Transverse colon (tissue), 4 donors: ENCODE measurements around the gene DYNLRB1. TPM values are rescaled to one million over a fixed set of nuclear protein-coding genes. Genes with fewer than 3 reads are reported as not detected.

Experiments used
- DNase-seq: peaks from one replicate; pipeline ENCODE4 v3.0.0-alpha.2; 2019
- H3K27ac ChIP-seq, 4 donors: fragments of 200-600 bp; sonication (generic); 2 replicates each; pipeline ENCODE4 v1.5.1; 2016 to 2018; ENCODE audit warnings: inconsistent platforms in 4 of 4
- H3K27me3 ChIP-seq: fragments of 200-600 bp; sonication (generic); 2 replicates; pipeline ENCODE4 v1.5.1; 2017; ENCODE audit warnings: inconsistent platforms
- H3K36me3 ChIP-seq, 4 donors: fragments of 200-600 bp; sonication (generic); 2 replicates each; pipeline ENCODE4 v1.5.1; 2017 to 2019; ENCODE audit warnings: inconsistent platforms in 4 of 4
- H3K4me1 ChIP-seq, 4 donors: fragments of 200-600 bp; sonication (generic); 2 replicates each; pipeline ENCODE4 v1.5.1; 2017 to 2020; ENCODE audit warnings: inconsistent platforms in 4 of 4
- H3K4me3 ChIP-seq, 4 donors: fragments of 200-600 bp; sonication (generic); 1 replicate in 1 of 4; 2 replicates in 3 of 4; pipeline versions ENCODE4 v1.5.1 to v1.6.1; 2017 to 2019; ENCODE audit warnings: inconsistent platforms in 4 of 4
- H3K9me3 ChIP-seq, 2 donors: fragments of 200-600 bp; sonication (generic); 2 replicates each; pipeline ENCODE4 v1.5.1; 2017 to 2019; ENCODE audit warnings: inconsistent platforms in 2 of 2
- EP300 ChIP-seq: sonication (generic); formaldehyde crosslinking; IDR thresholded peaks from one replicate; pipeline ENCODE4 v1.6.1; 2017; ENCODE audit warnings: antibody characterized with exemption, low read depth
- POLR2A ChIP-seq: fragments of 450-650 bp; IDR thresholded peaks from one replicate; pipeline ENCODE4 v1.6.1; 2016; ENCODE audit warnings: antibody characterized with exemption, mild to moderate bottlenecking, moderate library complexity
- POLR2AphosphoS5 ChIP-seq, 3 donors: sonication (generic); formaldehyde crosslinking; IDR thresholded peaks; one replicate each; pipeline ENCODE4 v1.6.1; 2016; ENCODE audit warnings: antibody characterized with exemption in 3 of 3
- WGBS, 2 donors: methylation state at CpG; one replicate each; pipeline ENCODE4 v1.1.5; 2018; ENCODE audit warnings: low coverage in 1 of 2; 5-methylcytosine and 5-hydroxymethylcytosine counted together
- in situ Hi-C, 4 donors: fragments of 200-750 bp; cut with MboI; loops; one replicate each; pipeline versions ENCODE4 v1.15.0 to v1.15.1; 2017; ENCODE audit warnings: low sequenced_read_pairs in 3 of 4, low pct_ligation_motif_present in 1 of 4, low pct_unique_long_range_greater_than_20kb in 1 of 4
- intact Hi-C: fragments of 100-400 bp; cut with DNase I; formaldehyde crosslinking; loops from one replicate; pipeline ENCODE4 v1.15.1; 2023; ENCODE audit warnings: low total_unique reads
- total RNA-seq, 4 donors: library from RNA; depleted of rRNA; stranded (reverse); fragments of >200 nt; gene quantifications; one replicate each; pipeline ENCODE4 v1.1.0, GENCODE V29; 2016
- TF ChIP-seq, protein P1 (sequence below), 5 experiments: fragments of 200-600 bp in 3 of 5; fragments of 450-650 bp in 2 of 5; sonication (generic) in 3 of 5; IDR thresholded peaks; 1 replicate in 2 of 5; 2 replicates in 3 of 5; pipeline ENCODE4 v1.5.1; 2016 to 2017; ENCODE audit warnings: antibody characterized with exemption in 5 of 5, inconsistent platforms in 3 of 5, mild to moderate bottlenecking in 2 of 5, moderate library complexity in 1 of 5

The DYNLRB1 gene
- total RNA-seq, 4 donors from 2014 or later: 80.8 to 178 (median 120) TPM

DNA sequence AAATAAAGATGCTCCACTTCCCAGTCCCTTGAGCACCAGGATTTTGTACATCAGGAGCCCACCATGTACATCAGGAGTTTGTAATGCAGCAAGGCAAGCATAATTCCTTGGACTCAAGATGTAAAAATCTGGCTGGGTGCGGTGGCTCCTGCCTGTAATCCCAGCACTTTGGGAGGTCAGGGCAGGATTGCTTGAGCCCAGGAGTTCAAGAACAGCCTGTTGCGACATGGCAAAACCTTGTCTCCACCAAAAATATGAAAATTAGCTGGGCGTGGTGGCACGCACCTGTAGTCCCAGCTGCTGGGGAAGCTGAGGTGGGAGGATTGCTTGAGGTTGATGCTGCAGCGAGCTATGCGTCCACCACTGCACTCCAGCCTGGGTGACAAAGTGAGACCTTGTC lies 26.2 kb downstream of the DYNLRB1 start:
- peaks cover 0 to 25% (median 9%) of the 10 kb centered on the region in 4 donors for H3K36me3 ChIP-seq
- H3K27me3 ChIP-seq: no peaks in the 10 kb centered on the region
- no peak for TF ChIP-seq POLR2AphosphoS5 (IDR thresholded peaks at IDR 0.05)
- 90 to 100% methylated on average over 4 to 6 of the region's 6 CpGs for WGBS, 2 donors
- DNase-seq: no peak
- intact Hi-C loops (no loop called here), in situ Hi-C loops (no loop called here)
- no peak overlapping the region for H3K27ac ChIP-seq
- no peaks in the 10 kb centered on the region for H3K9me3 ChIP-seq
- no peak overlapping the region for H3K4me3 ChIP-seq
- peaks cover 0 to 20% (median 10%) of the 10 kb centered on the region in 4 donors for H3K4me1 ChIP-seq

DNA sequence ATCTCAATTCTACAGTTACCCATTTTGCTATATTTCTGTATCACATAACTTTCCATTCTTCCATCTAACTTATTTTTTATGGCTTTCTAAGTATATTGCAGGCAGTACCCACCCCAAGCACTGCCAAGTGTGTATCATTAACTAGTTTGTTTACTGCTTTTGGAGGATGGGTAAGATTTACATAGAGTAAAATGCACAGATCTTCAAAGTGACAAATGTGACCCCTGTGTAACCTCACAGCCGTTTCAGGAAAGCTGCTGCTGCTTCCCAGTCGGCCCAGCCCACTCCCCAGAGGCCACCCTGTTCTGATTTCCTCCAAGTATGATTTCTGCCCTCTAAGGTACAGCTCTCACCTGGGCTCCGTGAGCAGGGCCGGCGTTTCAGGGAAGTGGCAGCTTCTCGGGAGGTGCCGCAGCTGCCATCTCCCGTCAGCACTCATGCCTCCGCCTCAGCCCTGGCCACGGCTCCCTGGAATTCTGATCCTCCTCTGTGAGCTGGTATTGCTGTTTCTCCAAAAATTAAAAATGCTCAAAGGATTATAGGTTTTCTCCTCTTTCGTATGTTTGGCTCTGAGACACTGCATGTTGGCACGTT lies 27.3 kb downstream of the DYNLRB1 start:
- peak overlapping the region; percentile 30 to 59 (median 52) for H3K27ac ChIP-seq
- no peak overlapping the region for H3K4me3 ChIP-seq
- TF ChIP-seq POLR2A: no peak
- no peak for TF ChIP-seq EP300
- TF ChIP-seq, protein P1, sequence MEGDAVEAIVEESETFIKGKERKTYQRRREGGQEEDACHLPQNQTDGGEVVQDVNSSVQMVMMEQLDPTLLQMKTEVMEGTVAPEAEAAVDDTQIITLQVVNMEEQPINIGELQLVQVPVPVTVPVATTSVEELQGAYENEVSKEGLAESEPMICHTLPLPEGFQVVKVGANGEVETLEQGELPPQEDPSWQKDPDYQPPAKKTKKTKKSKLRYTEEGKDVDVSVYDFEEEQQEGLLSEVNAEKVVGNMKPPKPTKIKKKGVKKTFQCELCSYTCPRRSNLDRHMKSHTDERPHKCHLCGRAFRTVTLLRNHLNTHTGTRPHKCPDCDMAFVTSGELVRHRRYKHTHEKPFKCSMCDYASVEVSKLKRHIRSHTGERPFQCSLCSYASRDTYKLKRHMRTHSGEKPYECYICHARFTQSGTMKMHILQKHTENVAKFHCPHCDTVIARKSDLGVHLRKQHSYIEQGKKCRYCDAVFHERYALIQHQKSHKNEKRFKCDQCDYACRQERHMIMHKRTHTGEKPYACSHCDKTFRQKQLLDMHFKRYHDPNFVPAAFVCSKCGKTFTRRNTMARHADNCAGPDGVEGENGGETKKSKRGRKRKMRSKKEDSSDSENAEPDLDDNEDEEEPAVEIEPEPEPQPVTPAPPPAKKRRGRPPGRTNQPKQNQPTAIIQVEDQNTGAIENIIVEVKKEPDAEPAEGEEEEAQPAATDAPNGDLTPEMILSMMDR (IDR thresholded peaks at IDR 0.05): no peak
- TF ChIP-seq POLR2AphosphoS5 (IDR thresholded peaks at IDR 0.05): no peak
- H3K36me3 ChIP-seq: peaks cover 0 to 23% (median 9%) of the 10 kb centered on the region in 4 donors
- intact Hi-C loops: no loop called here
- H3K9me3 ChIP-seq: no peaks in the 10 kb centered on the region
- 40 to 49% methylated on average over 1 to 12 of the region's 12 CpGs for WGBS, 2 donors
- H3K4me1 ChIP-seq: peaks cover 0 to 24% (median 10%) of the 10 kb centered on the region in 4 donors
- in situ Hi-C loops: no loop called here
- H3K27me3 ChIP-seq: no peaks in the 10 kb centered on the region
- DNase-seq: peak; percentile 39

DNA sequence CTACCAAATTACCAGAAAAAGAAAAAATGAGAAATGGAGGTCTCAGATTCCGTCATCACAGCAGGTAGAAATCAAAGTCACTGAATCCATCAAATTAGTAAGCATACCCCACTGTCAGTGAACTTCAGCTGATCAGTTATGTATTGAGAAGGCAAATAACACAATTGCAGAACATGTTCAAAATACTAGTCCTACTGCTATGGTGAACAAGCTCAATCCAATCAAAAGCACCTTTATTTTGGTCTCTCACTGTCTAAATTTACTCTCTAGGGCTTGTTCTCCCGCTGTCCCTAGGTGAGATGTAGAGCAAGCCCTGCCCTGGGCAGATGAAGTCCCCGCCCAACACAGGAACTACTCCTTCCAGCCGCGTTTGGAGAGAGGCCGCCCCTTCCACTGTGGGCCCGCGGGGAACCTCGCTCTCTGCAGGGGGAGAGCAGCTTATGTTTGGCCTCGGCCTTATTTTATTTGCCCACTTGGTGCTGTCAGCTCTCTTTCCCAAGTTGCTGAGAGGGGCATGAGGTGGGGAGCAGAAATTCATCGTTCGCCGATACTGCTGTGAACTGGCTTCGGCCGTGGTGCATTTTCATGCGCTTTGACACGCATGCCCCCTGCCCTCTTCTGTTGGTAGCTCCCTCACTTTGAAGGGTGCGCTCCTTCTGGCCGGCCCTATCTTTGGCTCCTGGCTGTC lies 28.0 kb downstream of the DYNLRB1 start:
- no peak for TF ChIP-seq EP300
- TF ChIP-seq, protein P1 (IDR thresholded peaks at IDR 0.05): no peak
- TF ChIP-seq POLR2AphosphoS5 (IDR thresholded peaks at IDR 0.05): no peak
- TF ChIP-seq POLR2A: no peak
- no peaks in the 10 kb centered on the region for H3K27me3 ChIP-seq
- in situ Hi-C loops (no loop called here), intact Hi-C loops (no loop called here)
- no peaks in the 10 kb centered on the region for H3K9me3 ChIP-seq
- peak overlapping the region in 1 of 4 donors; percentile 32 for H3K4me3 ChIP-seq
- DNase-seq: peak; percentile 33
- H3K36me3 ChIP-seq: peaks cover 0 to 21% (median 9%) of the 10 kb centered on the region in 4 donors
- H3K27ac ChIP-seq: peak overlapping the region in 3 of 4 donors; percentile 49 to 59 (median 54)
- H3K4me1 ChIP-seq: peaks cover 0 to 24% (median 10%) of the 10 kb centered on the region in 4 donors
- whole genome bisulfite sequencing, 2 donors: 46% methylated on average over 18 of the region's 19 CpGs; no CpG with 5 or more reads in 1 of the 2 donors

DNA sequence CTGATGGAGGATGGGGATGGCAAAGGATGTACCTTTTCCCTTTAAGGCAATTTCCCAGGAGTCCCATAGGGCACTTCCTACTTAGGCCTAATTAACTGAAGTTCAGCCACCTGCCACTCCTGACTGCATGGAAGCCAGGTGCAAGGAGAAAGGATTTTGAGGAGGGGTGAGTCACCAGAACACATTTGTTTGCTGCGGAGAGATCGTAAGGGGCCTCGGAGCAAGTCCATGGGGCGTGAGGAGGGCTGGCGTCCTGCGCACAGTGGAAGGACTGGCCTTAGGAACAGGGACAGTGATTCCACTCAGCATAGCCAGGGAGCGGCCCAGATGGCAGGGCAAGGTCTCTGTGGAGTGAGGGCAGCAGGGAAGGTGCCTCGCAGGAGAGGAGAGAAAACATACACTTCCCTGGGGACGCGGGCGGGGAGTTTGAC lies 30.5 kb downstream of the DYNLRB1 start:
- WGBS, 2 donors: 55 to 65% methylated on average over 2 to 11 of the region's 11 CpGs
- H3K27ac ChIP-seq: peak overlapping the region; percentile 70 to 82 (median 72)
- in situ Hi-C loops: no loop called here
- no peaks in the 10 kb centered on the region for H3K9me3 ChIP-seq
- peak; percentile 70 for DNase-seq
- no peaks in the 10 kb centered on the region for H3K27me3 ChIP-seq
- peaks cover 0 to 24% (median 10%) of the 10 kb centered on the region in 4 donors for H3K4me1 ChIP-seq
- H3K36me3 ChIP-seq: no peaks in the 10 kb centered on the region
- TF ChIP-seq POLR2A: peak; percentile 51
- no peak for TF ChIP-seq EP300
- TF ChIP-seq POLR2AphosphoS5 (IDR thresholded peaks at IDR 0.05): peak; percentile 32 to 55 (median 43)
- TF ChIP-seq, protein P1 (IDR thresholded peaks at IDR 0.05): peak in 2 of 5 experiments; percentile 33 to 49
- peak overlapping the region in 3 of 4 donors; percentile 34 to 48 (median 34) for H3K4me3 ChIP-seq
- intact Hi-C loops: no loop called here
